IMR-90 (cell line): ENCODE data around the gene MEIS2. TPM values are rescaled to one million over a fixed set of nuclear protein-coding genes. Genes with fewer than 3 reads are reported as not detected.
"Not testable (repeated sequence)": the region's sequence is repeated elsewhere in the genome, so short reads cannot be mapped to it uniquely, and the experiment has no call there.

Source experiments
- ATAC-seq: fragments of 200-7000 bp; cut with Tn5 transposase; 2 replicates; pipeline ENCODE4 v1.9.1; 2020; ENCODE audit warnings: low read depth, mild to moderate bottlenecking, moderate library complexity
- BruUV-seq: library from RNA; stranded (reverse); fragments of 400-500 nt; replicated peaks from 2 replicates; lab custom pipeline; 2021; lab: Mats Ljungman, UMichigan
- CTCF ChIA-PET: fragments of 300-600 bp; formaldehyde crosslinking; extraction: SDS; loops from one replicate; lab custom pipeline; 2021; ENCODE audit warnings: antibody characterized with exemption; lab: Yijun Ruan, JAX
- POLR2A ChIA-PET: fragments of 300-600 bp; sonication (Branson Sonifier 250); formaldehyde crosslinking; loops from one replicate; lab custom pipeline; 2022; ENCODE audit warnings: antibody characterized with exemption; ENCODE audit not compliant: unreplicated experiment; lab: Charles Lee
- DNase-seq: peaks from one replicate; pipeline ENCODE4 v3.0.0; 2013
- H2AFZ ChIP-seq: replicated peaks from 2 replicates; pipeline ENCODE3; 2013; ENCODE audit warnings: low read length, mild to moderate bottlenecking; ENCODE audit not compliant: poor library complexity
- H2AK5ac ChIP-seq: 2 replicates; pipeline ENCODE4 v1.6.1; 2013; ENCODE audit warnings: low read depth, low read length, inconsistent platforms
- H2AK9ac ChIP-seq: replicated peaks from 2 replicates; pipeline ENCODE3; 2013; ENCODE audit warnings: mild to moderate bottlenecking, low read depth, low read length, moderate library complexity; ENCODE audit not compliant: poor library complexity
- H2BK120ac ChIP-seq: 2 replicates; pipeline ENCODE4 v1.6.1; 2013; ENCODE audit warnings: low read depth, low read length, inconsistent platforms
- H2BK15ac ChIP-seq: 3 replicates; pipeline ENCODE4 v1.6.1; 2013; ENCODE audit warnings: low read depth, low read length, inconsistent platforms
- H2BK20ac ChIP-seq: 2 replicates; pipeline ENCODE4 v1.6.1; 2013; ENCODE audit warnings: low read depth, mild to moderate bottlenecking, inconsistent platforms, low read length, moderate library complexity
- H2BK5ac ChIP-seq: 2 replicates; pipeline ENCODE4 v1.6.1; 2013; ENCODE audit warnings: mild to moderate bottlenecking, low read depth, low read length, inconsistent platforms; ENCODE audit not compliant: poor library complexity, severe bottlenecking
- H3K14ac ChIP-seq: replicated peaks from 2 replicates; pipeline ENCODE4 v1.6.1; 2013; ENCODE audit warnings: low read depth, low read length, inconsistent platforms
- H3K18ac ChIP-seq: 2 replicates; pipeline ENCODE4 v1.6.1; 2013; ENCODE audit warnings: low read depth, low read length, control low read depth
- H3K23ac ChIP-seq: 2 replicates; pipeline ENCODE4 v1.6.1; 2013; ENCODE audit warnings: low read depth, low read length, inconsistent platforms
- H3K27ac ChIP-seq: 2 replicates; pipeline ENCODE4 v1.5.1; 2013; ENCODE audit warnings: mild to moderate bottlenecking, control low read depth, low read length; ENCODE audit not compliant: insufficient read depth
- H3K27me3 ChIP-seq: 2 replicates; pipeline ENCODE4 v1.6.1; 2013; ENCODE audit warnings: low read length; ENCODE audit not compliant: control insufficient read depth, insufficient read depth
- H3K36me3 ChIP-seq: 2 replicates; pipeline ENCODE4 v1.6.1; 2013; ENCODE audit warnings: low read length, mixed read lengths; ENCODE audit not compliant: control insufficient read depth, insufficient read depth
- H3K4ac ChIP-seq: 2 replicates; pipeline ENCODE4 v1.6.1; 2013; ENCODE audit warnings: low read depth, low read length, inconsistent platforms
- H3K4me1 ChIP-seq: 2 replicates; pipeline ENCODE4 v1.6.1; 2013; ENCODE audit warnings: low read length, mixed read lengths; ENCODE audit not compliant: control insufficient read depth, insufficient read depth
- H3K4me2 ChIP-seq: 2 replicates; pipeline ENCODE4 v1.6.1; 2013; ENCODE audit warnings: low read depth, mild to moderate bottlenecking, control low read depth, low read length, moderate library complexity
- H3K4me3 ChIP-seq: 2 replicates; pipeline ENCODE4 v1.5.1; 2013; ENCODE audit warnings: low read depth, mild to moderate bottlenecking, control low read depth, low read length, moderate library complexity; ENCODE audit not compliant: insufficient read depth
- H3K56ac ChIP-seq: 2 replicates; pipeline ENCODE4 v1.6.1; 2013; ENCODE audit warnings: low read length, inconsistent platforms; ENCODE audit not compliant: insufficient read depth; ENCODE audit errors: extremely low read depth
- H3K79me1 ChIP-seq, 2 experiments: 2 replicates each; pipeline ENCODE4 v1.6.1; 2013; ENCODE audit warnings: low read length in 2 of 2, inconsistent platforms in 1 of 2, low read depth in 1 of 2
- H3K9ac ChIP-seq: 2 replicates; pipeline ENCODE4 v1.6.1; 2013; ENCODE audit warnings: low read depth, low read length, control low read depth
- H3K9me1 ChIP-seq: 2 replicates; pipeline ENCODE4 v1.6.1; 2013; ENCODE audit warnings: low read length, inconsistent platforms; ENCODE audit not compliant: insufficient read depth
- H3K9me3 ChIP-seq: 2 replicates; pipeline ENCODE4 v1.6.1; 2013; ENCODE audit warnings: low read length; ENCODE audit not compliant: control insufficient read depth, insufficient read depth
- H4K20me1 ChIP-seq: 2 replicates; pipeline ENCODE4 v1.6.1; 2013; ENCODE audit warnings: low read length, inconsistent platforms; ENCODE audit not compliant: insufficient read depth
- H4K5ac ChIP-seq: 2 replicates; pipeline ENCODE4 v1.6.1; 2013; ENCODE audit warnings: mild to moderate bottlenecking, low read depth, low read length, control low read depth
- H4K8ac ChIP-seq, 2 experiments: 2 replicates each; pipeline ENCODE4 v1.6.1; 2013; ENCODE audit warnings: low read depth in 2 of 2, low read length in 2 of 2, control low read depth in 1 of 2, inconsistent platforms in 1 of 2
- H4K91ac ChIP-seq: 2 replicates; pipeline ENCODE4 v1.6.1; 2013; ENCODE audit warnings: low read depth, low read length, inconsistent platforms; ENCODE audit not compliant: insufficient read depth
- WGBS, 2 experiments: methylation state at CpG; one replicate each; pipeline versions ENCODE4 v1.1.5 to v1.1.7; 2013; ENCODE audit warnings: missing lambda C conversion rate in 2 of 2; ENCODE audit not compliant: insufficient read length in 1 of 2; ENCODE audit errors: extremely low coverage in 2 of 2; 5-methylcytosine and 5-hydroxymethylcytosine counted together
- dilution Hi-C: fragments of 300-500 bp; cut with HindIII; formaldehyde crosslinking; loops from one replicate; pipeline ENCODE4 v1.14.3; 2018; ENCODE audit warnings: low sequenced_read_pairs; ENCODE audit not compliant: unreplicated experiment
- in situ Hi-C: fragments of 300-500 bp; cut with MboI; formaldehyde crosslinking; loops from 3 replicates; pipeline ENCODE4 v1.14.3; 2019; ENCODE audit warnings: low sequenced_read_pairs, inconsistent platforms, mixed read lengths
- intact Hi-C: fragments of 100-400 bp; cut with micrococcal nuclease; formaldehyde crosslinking; loops from 2 replicates; pipeline ENCODE4 v1.10.0; 2022
- polyA plus RNA-seq, 3 experiments: library from polyadenylated mRNA; depleted of rRNA; stranded (reverse); fragments of >200 nt; gene quantifications; 2 replicates each; pipeline ENCODE4 v1.2.3, GENCODE V29; 2012; ENCODE audit warnings: low replicate concordance in 1 of 3
- total RNA-seq: library from RNA; depleted of rRNA; stranded (reverse); fragments of >200 nt; gene quantifications from 2 replicates; pipeline ENCODE4 v1.2.3, GENCODE V29; 2012

The MEIS2 gene
- total and polyA plus RNA-seq, 2 of the 4 experiments (the other 2 are of a cell fraction): 70.1 to 71.3 TPM

DNA sequence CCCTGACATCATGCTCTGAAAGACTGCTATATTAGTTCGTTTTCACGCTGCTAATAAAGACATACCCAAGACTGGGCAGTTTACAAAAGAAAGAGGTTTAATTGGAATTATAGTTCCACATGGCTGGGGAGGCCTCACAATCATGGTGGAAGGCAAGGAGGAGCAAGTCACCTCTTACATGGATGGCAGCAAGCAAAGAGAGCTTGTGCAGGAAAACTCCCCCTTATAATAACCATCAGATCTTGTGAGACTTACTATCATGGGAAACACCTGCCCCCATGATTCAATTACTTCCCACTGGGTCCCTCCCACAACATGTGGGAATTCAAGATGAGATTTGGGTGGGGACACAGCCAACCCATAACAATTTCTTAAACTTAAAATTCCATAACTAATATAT lies 120.1 kb downstream of the MEIS2 start:
- BruUV-seq: not testable (repeated sequence)

More for the DNA sequence above, 120.1 kb downstream of the MEIS2 start:
- H2AFZ ChIP-seq, POLR2A ChIA-PET, ATAC-seq, DNase-seq, H3K27ac ChIP-seq, H3K9me3 ChIP-seq, H3K9ac ChIP-seq, H3K79me1 ChIP-seq, H3K18ac ChIP-seq, H3K4me2 ChIP-seq, H3K4ac ChIP-seq, H4K5ac ChIP-seq, H3K27me3 ChIP-seq, H4K91ac ChIP-seq, H4K8ac ChIP-seq, intact Hi-C loops, H4K20me1 ChIP-seq, H3K23ac ChIP-seq, in situ Hi-C loops, CTCF ChIA-PET, H2BK20ac ChIP-seq, H2AK5ac ChIP-seq, H3K9me1 ChIP-seq, H2BK120ac ChIP-seq, H2AK9ac ChIP-seq, H3K56ac ChIP-seq, H2BK5ac ChIP-seq, H3K4me1 ChIP-seq, H3K14ac ChIP-seq, H3K4me3 ChIP-seq, H3K36me3 ChIP-seq, dilution Hi-C loops, H2BK15ac ChIP-seq: not testable (repeated sequence)
- whole genome bisulfite sequencing, 2 experiments: no CpG with 5 or more reads among the region's 2 CpGs
